ENCODE measurements around the gene GSTM2.
A peak's percentile ranks its signal among the peaks of the same experiment; 100 is the strongest.
"Not testable (repeated sequence)": the region's sequence is repeated elsewhere in the genome, so short reads cannot be mapped to it uniquely, and the experiment has no call there.

The GSTM2 gene

GRCh38 chr1:109654519-109654918 is 13.3 kb upstream of the GSTM2 start:
- H3K27me3 Mint-ChIP-seq = peaks cover 13% of the 10 kb centered on the region
- no peak overlapping the region for H3K4me3 Mint-ChIP-seq
- peaks cover 23% of the 10 kb centered on the region for H3K4me1 Mint-ChIP-seq
- peak overlapping the region; percentile 98 for H3K27ac Mint-ChIP-seq
- H3K9me3 Mint-ChIP-seq = no peaks in the 10 kb centered on the region
- H3K36me3 Mint-ChIP-seq = no peaks in the 10 kb centered on the region
- ATAC-seq = no peak

GRCh38 chr1:109655615-109656519 is 12.0 kb upstream of the GSTM2 start, which contains the start of gene GSTM4:
GSTM4 (plus strand) TSS chr1:109656099; CDS start chr1:109656390, 291 bp downstream.
- Mint-ChIP-seq H3K36me3 (peaks cover 7% of the 10 kb centered on the region), H3K4me1 (peaks cover 23% of the 10 kb centered on the region), H3K4me3 (peak within 1 kb of the TSS; percentile 91), H3K27ac (peak within 1 kb of the TSS; percentile 98), H3K9me3 (no peaks in the 10 kb centered on the region), H3K27me3 (peaks cover 7% of the 10 kb centered on the region)
- peak; percentile 94 for ATAC-seq

GRCh38 chr1:109657395-109657794 is 10.5 kb upstream of the GSTM2 start:
- ATAC-seq = no peak
- Mint-ChIP-seq H3K4me1 (peaks cover 23% of the 10 kb centered on the region), H3K9me3 (no peaks in the 10 kb centered on the region), H3K27me3 (no peaks in the 10 kb centered on the region), H3K4me3 (peak overlapping the region; percentile 41), H3K36me3 (peaks cover 11% of the 10 kb centered on the region), H3K27ac (no peak overlapping the region)

GRCh38 chr1:109657970-109658369 is 9.9 kb upstream of the GSTM2 start:
- peaks cover 11% of the 10 kb centered on the region for H3K36me3 Mint-ChIP-seq
- H3K9me3 Mint-ChIP-seq = no peaks in the 10 kb centered on the region
- ATAC-seq = no peak
- H3K27ac Mint-ChIP-seq = no peak overlapping the region
- no peak overlapping the region for H3K4me3 Mint-ChIP-seq
- no peaks in the 10 kb centered on the region for H3K27me3 Mint-ChIP-seq
- peaks cover 23% of the 10 kb centered on the region for H3K4me1 Mint-ChIP-seq

- ATAC-seq = no peak
- Mint-ChIP-seq H3K27me3 (no peaks in the 10 kb centered on the region), H3K36me3 (peaks cover 11% of the 10 kb centered on the region), H3K9me3 (no peaks in the 10 kb centered on the region), H3K4me3 (no peak overlapping the region), H3K4me1 (peaks cover 23% of the 10 kb centered on the region), H3K27ac (no peak overlapping the region)
Observed at GRCh38 chr1:109658533-109659042, 9.3 kb upstream of the GSTM2 start.

GRCh38 chr1:109659145-109659544 is 8.7 kb upstream of the GSTM2 start:
- Mint-ChIP-seq H3K9me3 (no peaks in the 10 kb centered on the region), H3K36me3 (peaks cover 11% of the 10 kb centered on the region), H3K27me3 (no peaks in the 10 kb centered on the region), H3K4me1 (peaks cover 23% of the 10 kb centered on the region), H3K27ac (no peak overlapping the region), H3K4me3 (no peak overlapping the region)
- ATAC-seq = no peak

GRCh38 chr1:109659997-109660690 is 7.7 kb upstream of the GSTM2 start:
- no peak overlapping the region for H3K4me3 Mint-ChIP-seq
- no peak overlapping the region for H3K27ac Mint-ChIP-seq
- peaks cover 11% of the 10 kb centered on the region for H3K36me3 Mint-ChIP-seq
- no peak for ATAC-seq
- H3K27me3 Mint-ChIP-seq = no peaks in the 10 kb centered on the region
- peaks cover 18% of the 10 kb centered on the region for H3K4me1 Mint-ChIP-seq
- no peaks in the 10 kb centered on the region for H3K9me3 Mint-ChIP-seq

- ATAC-seq, H3K4me3 Mint-ChIP-seq, H3K27ac Mint-ChIP-seq, H3K9me3 Mint-ChIP-seq, H3K27me3 Mint-ChIP-seq: not testable (repeated sequence)
- H3K36me3 Mint-ChIP-seq = peaks cover 11% of the 10 kb centered on the region
- H3K4me1 Mint-ChIP-seq = peaks cover 13% of the 10 kb centered on the region
Observed at GRCh38 chr1:109660691-109661026, 7.2 kb upstream of the GSTM2 start.

- no peak overlapping the region for H3K27ac Mint-ChIP-seq
- ATAC-seq = no peak
- H3K9me3 Mint-ChIP-seq = no peaks in the 10 kb centered on the region
- H3K4me1 Mint-ChIP-seq = peaks cover 5% of the 10 kb centered on the region
- H3K4me3 Mint-ChIP-seq = no peak overlapping the region
- no peaks in the 10 kb centered on the region for H3K27me3 Mint-ChIP-seq
- H3K36me3 Mint-ChIP-seq = peaks cover 11% of the 10 kb centered on the region
Observed at GRCh38 chr1:109661391-109661790, 6.5 kb upstream of the GSTM2 start.

- Mint-ChIP-seq H3K4me1 (peaks cover 17% of the 10 kb centered on the region), H3K9me3 (no peaks in the 10 kb centered on the region)
Observed at GRCh38 chr1:109664671-109665070, 3.2 kb upstream of the GSTM2 start.

GRCh38 chr1:109668123-109668775 is 392 bp downstream of the GSTM2 start:
- H3K4me3 Mint-ChIP-seq = peak overlapping the region; percentile 68
- peak overlapping the region; percentile 52 for H3K27ac Mint-ChIP-seq
- H3K4me1 Mint-ChIP-seq = peaks cover 17% of the 10 kb centered on the region
- no peaks in the 10 kb centered on the region for H3K9me3 Mint-ChIP-seq
- peaks cover 11% of the 10 kb centered on the region for H3K36me3 Mint-ChIP-seq
- H3K27me3 Mint-ChIP-seq = no peaks in the 10 kb centered on the region
- ATAC-seq = peak; percentile 21

More at GRCh38 chr1:109664671-109665070, 3.2 kb upstream of the GSTM2 start:
- no peak overlapping the region for H3K27ac Mint-ChIP-seq
- no peak for ATAC-seq
- H3K4me3 Mint-ChIP-seq = no peak overlapping the region
- H3K27me3 Mint-ChIP-seq = no peaks in the 10 kb centered on the region
- peaks cover 11% of the 10 kb centered on the region for H3K36me3 Mint-ChIP-seq

GRCh38 chr1:109669246-109669948 is 1.5 kb downstream of the GSTM2 start:
- H3K27me3 Mint-ChIP-seq = no peaks in the 10 kb centered on the region
- peaks cover 12% of the 10 kb centered on the region for H3K36me3 Mint-ChIP-seq
- no peaks in the 10 kb centered on the region for H3K9me3 Mint-ChIP-seq
- H3K4me1 Mint-ChIP-seq = peaks cover 17% of the 10 kb centered on the region
- H3K27ac Mint-ChIP-seq = no peak overlapping the region
- peak overlapping the region; percentile 35 for H3K4me3 Mint-ChIP-seq
- ATAC-seq = no peak

GRCh38 chr1:109669949-109670302 is 2.1 kb downstream of the GSTM2 start:
- Mint-ChIP-seq H3K4me1 (peaks cover 17% of the 10 kb centered on the region), H3K36me3 (peaks cover 12% of the 10 kb centered on the region)
- H3K9me3 Mint-ChIP-seq, H3K4me3 Mint-ChIP-seq, H3K27ac Mint-ChIP-seq, H3K27me3 Mint-ChIP-seq, ATAC-seq: not testable (repeated sequence)

- ATAC-seq = no peak
- Mint-ChIP-seq H3K9me3 (no peaks in the 10 kb centered on the region), H3K27ac (no peak overlapping the region), H3K4me3 (no peak overlapping the region), H3K36me3 (peaks cover 12% of the 10 kb centered on the region), H3K27me3 (no peaks in the 10 kb centered on the region), H3K4me1 (peaks cover 17% of the 10 kb centered on the region)
Observed at GRCh38 chr1:109671067-109671466, 3.2 kb downstream of the GSTM2 start.

GRCh38 chr1:109673861-109674260 is 6.0 kb downstream of the GSTM2 start:
- H3K9me3 Mint-ChIP-seq, H3K27me3 Mint-ChIP-seq, H3K4me3 Mint-ChIP-seq, H3K4me1 Mint-ChIP-seq, H3K27ac Mint-ChIP-seq, ATAC-seq: not testable (repeated sequence)
- peaks cover 12% of the 10 kb centered on the region for H3K36me3 Mint-ChIP-seq

Measured in stimulated activated memory B cell treated with anti-CD40 and anti-IgM and Interleukin-4, amounts not matched to agents 10 μg/mL and 1 μg/mL and 100 μg/mL, for 72 hours (primary cell).